GM12878 (cell line): ENCODE results near the gene HTRA3. TPM values are rescaled to one million over a fixed set of nuclear protein-coding genes. Genes with fewer than 3 reads are reported as not detected.

ENCODE experiments used
- ATAC-seq: fragments of 200-7000 bp; cut with Tn5 transposase; 3 replicates; pipeline ENCODE4 v1.9.1; 2020; ENCODE audit warnings: mild to moderate bottlenecking, moderate library complexity
- BruUV-seq: library from RNA; stranded (reverse); fragments of 400-500 nt; replicated peaks from 2 replicates; lab custom pipeline; 2021; lab: Mats Ljungman, UMichigan
- CTCF ChIA-PET: fragments of 300-600 bp; sonication (Branson Sonifier 250); formaldehyde crosslinking; extraction: SDS; loops from one replicate; lab custom pipeline; 2021; ENCODE audit warnings: inconsistent platforms; lab: Yijun Ruan, JAX
- POLR2A ChIA-PET: fragments of 350-600 bp; formaldehyde crosslinking; extraction: SDS; loops from one replicate; lab custom pipeline; 2021; ENCODE audit warnings: inconsistent platforms; lab: Charles Lee
- RAD21 ChIA-PET: fragments of 300-600 bp; sonication (Branson Sonifier 250); formaldehyde crosslinking; loops from one replicate; lab custom pipeline; 2023; ENCODE audit warnings: antibody characterized with exemption; ENCODE audit not compliant: unreplicated experiment; lab: Charles Lee
- SMC1A ChIA-PET: fragments of 300-600 bp; sonication (Branson Sonifier 250); formaldehyde crosslinking; loops from one replicate; lab custom pipeline; 2023; ENCODE audit not compliant: unreplicated experiment, uncharacterized antibody; lab: Charles Lee
- DNase-seq: peaks from one replicate; pipeline ENCODE4 v3.0.0-alpha.2; 2011; ENCODE audit warnings: low read depth, low spot score
- FAIRE-seq: peaks from 3 replicates; lab custom pipeline; 2011; peaks lifted over from hg19 to GRCh38; lab: Jason Lieb, UNC
- H2AFZ ChIP-seq: 2 replicates; pipeline ENCODE4 v1.6.0; 2011; ENCODE audit warnings: low read depth, low read length, control low read depth; ENCODE audit not compliant: control insufficient read depth
- H3K27ac ChIP-seq: 2 replicates; pipeline ENCODE4 v1.5.1; 2011; ENCODE audit warnings: control low read depth; ENCODE audit not compliant: control insufficient read depth, insufficient read depth
- H3K27me3 ChIP-seq, 2 experiments: replicated peaks in 1 of 2; 2 replicates each; pipeline versions ENCODE4 v1.6.0 to v1.6.1; 2011; ENCODE audit warnings: low read length in 1 of 2; ENCODE audit not compliant: control insufficient read depth in 2 of 2, insufficient read depth in 2 of 2
- H3K36me3 ChIP-seq, 2 experiments: 2 replicates each; pipeline ENCODE4 v1.5.1; 2011; ENCODE audit warnings: low read length in 1 of 2; ENCODE audit not compliant: control insufficient read depth in 2 of 2, insufficient read depth in 2 of 2
- H3K4me1 ChIP-seq: 2 replicates; pipeline ENCODE4 v1.6.1; 2011; ENCODE audit warnings: mild to moderate bottlenecking, low read length, moderate library complexity, mixed read lengths; ENCODE audit not compliant: control insufficient read depth, insufficient read depth
- H3K4me2 ChIP-seq: 2 replicates; pipeline ENCODE4 v1.6.0; 2011; ENCODE audit warnings: control low read depth; ENCODE audit not compliant: control insufficient read depth, insufficient read depth
- H3K4me3 ChIP-seq: fragments of 200-600 bp; sonication (generic); 2 replicates; pipeline ENCODE4 v1.5.1; 2016
- H3K79me2 ChIP-seq: 2 replicates; pipeline ENCODE4 v1.6.0; 2011; ENCODE audit warnings: low read length; ENCODE audit not compliant: control insufficient read depth, insufficient read depth
- H3K9ac ChIP-seq: 2 replicates; pipeline ENCODE4 v1.8.0; 2011; ENCODE audit warnings: low read length, control low read depth, mixed read lengths; ENCODE audit not compliant: control insufficient read depth, insufficient read depth
- H3K9me3 ChIP-seq: replicated peaks from 3 replicates; pipeline ENCODE4 v1.5.1; 2011; ENCODE audit warnings: mild to moderate bottlenecking, low read length; ENCODE audit not compliant: control insufficient read depth, insufficient read depth
- H4K20me1 ChIP-seq: 2 replicates; pipeline ENCODE4 v1.6.0; 2011; ENCODE audit not compliant: control insufficient read depth, insufficient read depth
- ATF7 ChIP-seq: fragments of 450-650 bp; IDR thresholded peaks from 2 replicates; pipeline ENCODE4 v1.6.1; 2016; ENCODE audit warnings: low read depth, mild to moderate bottlenecking
- BMI1 ChIP-seq: fragments of 450-650 bp; IDR thresholded peaks from 2 replicates; pipeline ENCODE4 v1.6.1; 2016; ENCODE audit warnings: mild to moderate bottlenecking, moderate library complexity, borderline replicate concordance
- MEF2B ChIP-seq: fragments of 450-650 bp; IDR thresholded peaks from 2 replicates; pipeline ENCODE4 v1.6.1; 2018; ENCODE audit warnings: mild to moderate bottlenecking, moderate library complexity; ENCODE audit not compliant: partially characterized antibody, poor library complexity, severe bottlenecking
- MTA2 ChIP-seq: fragments of 450-650 bp; IDR thresholded peaks from 2 replicates; pipeline ENCODE4 v1.6.1; 2016; ENCODE audit warnings: low read depth, mild to moderate bottlenecking, moderate library complexity
- NFYB ChIP-seq: IDR thresholded peaks from 2 replicates; pipeline ENCODE4 v1.6.1; 2011; ENCODE audit warnings: low read depth, mild to moderate bottlenecking, low read length, improper control_type of control experiment, moderate library complexity; ENCODE audit not compliant: insufficient read depth
- NR2F1 ChIP-seq: fragments of 450-650 bp; conservative IDR thresholded peaks from 2 replicates; pipeline ENCODE4 v1.6.1; 2017; ENCODE audit warnings: mild to moderate bottlenecking
- PAX8 ChIP-seq: fragments of 450-650 bp; IDR thresholded peaks from 2 replicates; pipeline ENCODE4 v1.6.1; 2017; ENCODE audit warnings: mild to moderate bottlenecking, moderate library complexity
- POLR2A ChIP-seq: IDR thresholded peaks from 2 replicates; pipeline ENCODE4 v1.6.1; 2011; ENCODE audit warnings: low read depth, mild to moderate bottlenecking, low read length
- RFX5 ChIP-seq: IDR thresholded peaks from 2 replicates; pipeline ENCODE4 v1.6.1; 2011; ENCODE audit warnings: low read depth, low read length, improper control_type of control experiment
- SMAD1 ChIP-seq: fragments of 450-650 bp; IDR thresholded peaks from 2 replicates; pipeline ENCODE4 v1.6.1; 2018; ENCODE audit warnings: mild to moderate bottlenecking, low read depth; ENCODE audit not compliant: partially characterized antibody
- WGBS: methylation state at CpG from one replicate; pipeline ENCODE4 v1.1.6; 2016; ENCODE audit warnings: low lambda C conversion rate; ENCODE audit not compliant: insufficient replicate concordance, insufficient coverage; ENCODE audit errors: missing lambda C conversion rate; 5-methylcytosine and 5-hydroxymethylcytosine counted together
- in situ Hi-C: fragments of 300-500 bp; cut with MboI; formaldehyde crosslinking; loops from 9 replicates; pipeline ENCODE4 v1.14.3; 2018; ENCODE audit warnings: mixed read lengths
- intact Hi-C: fragments of 100-400 bp; cut with micrococcal nuclease; formaldehyde crosslinking; loops from one replicate; pipeline ENCODE4 v1.14.2; 2022; ENCODE audit not compliant: unreplicated experiment
- polyA plus RNA-seq, 11 experiments: library from polyadenylated mRNA; depleted of rRNA in 4 of 11; unstranded in 6 of 11; stranded (reverse) in 5 of 11; fragments of >200 nt; fragmentation: Nextera tagmentation in 4 of 11; fragmentation: Illumina TruSeq in 1 of 11; extraction: Ambion mirVana in 4 of 11; extraction: Trizol in 1 of 11; gene quantifications; 1 replicate in 1 of 11; 2 replicates in 10 of 11; pipeline versions ENCODE4 v1.2.1 to v1.2.3, GENCODE V29; 2011 to 2016; ENCODE audit warnings: inconsistent platforms in 2 of 11, missing spikeins in 2 of 11, low read depth in 1 of 11
- total RNA-seq, 4 experiments: library from RNA; depleted of rRNA in 3 of 4; stranded (reverse); fragments of >200 nt in 3 of 4; fragmentation: Illumina TruSeq in 1 of 4; extraction: Trizol in 1 of 4; gene quantifications; 2 replicates each; pipeline versions ENCODE4 v1.2.1 to v1.2.3, GENCODE V29; 2013 to 2021
- TF ChIP-seq, protein P1 (sequence below): fragments of 450-650 bp; IDR thresholded peaks from 2 replicates; pipeline ENCODE4 v1.6.1; 2017; ENCODE audit warnings: low read depth, mild to moderate bottlenecking, moderate library complexity

Gene HTRA3
- total and polyA plus RNA-seq, 10 of the 15 experiments (the other 5 are each of a cell fraction or from before 2014, with no cell fraction given) = 0.04 to 1.2 (median 0.08) TPM; not detected in 7

DNA sequence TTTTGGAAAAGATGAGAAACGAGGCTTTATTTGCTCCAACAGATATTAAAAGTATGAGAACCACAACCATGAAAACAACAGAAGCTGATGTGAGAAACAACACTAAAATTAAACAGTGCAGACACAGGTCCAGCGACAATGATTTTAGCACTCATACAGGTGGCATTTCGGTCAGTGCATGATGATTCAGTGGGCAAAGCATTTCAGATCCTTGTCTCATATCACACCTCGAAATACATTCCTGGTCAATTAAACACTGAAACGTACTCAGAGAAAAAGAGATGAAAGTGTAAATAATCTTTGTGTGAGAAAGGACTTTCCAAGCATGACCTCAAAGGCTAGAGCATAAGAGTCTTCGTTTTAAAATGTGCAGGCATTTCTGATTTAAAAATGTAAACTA lies 85.8 kb downstream of the HTRA3 start:
- FAIRE-seq (no peak), ATAC-seq (peak; percentile 36; the same call in 2 of the 3 replicates), DNase-seq (no peak)
- intact Hi-C loops (no loop called here), in situ Hi-C loops (no loop called here)
- ChIA-PET RAD21 (no interaction called here), POLR2A (no interaction called here), CTCF (no interaction called here), SMC1A (no interaction called here)
- no TSS peak for BruUV-seq
- H3K27me3 ChIP-seq = peaks cover 0 to 2% of the 10 kb centered on the region in 2 experiments; a peak in 2 of 4 replicates
- no peaks in the 10 kb centered on the region for H3K79me2 ChIP-seq
- no peak for TF ChIP-seq RFX5
- TF ChIP-seq MTA2 = peak; percentile 81
- no peak for TF ChIP-seq POLR2A
- peak; percentile 38 for TF ChIP-seq SMAD1
- TF ChIP-seq ATF7 = peak; percentile 35; the same call in 1 of the 2 replicates
- TF ChIP-seq, protein P1, sequence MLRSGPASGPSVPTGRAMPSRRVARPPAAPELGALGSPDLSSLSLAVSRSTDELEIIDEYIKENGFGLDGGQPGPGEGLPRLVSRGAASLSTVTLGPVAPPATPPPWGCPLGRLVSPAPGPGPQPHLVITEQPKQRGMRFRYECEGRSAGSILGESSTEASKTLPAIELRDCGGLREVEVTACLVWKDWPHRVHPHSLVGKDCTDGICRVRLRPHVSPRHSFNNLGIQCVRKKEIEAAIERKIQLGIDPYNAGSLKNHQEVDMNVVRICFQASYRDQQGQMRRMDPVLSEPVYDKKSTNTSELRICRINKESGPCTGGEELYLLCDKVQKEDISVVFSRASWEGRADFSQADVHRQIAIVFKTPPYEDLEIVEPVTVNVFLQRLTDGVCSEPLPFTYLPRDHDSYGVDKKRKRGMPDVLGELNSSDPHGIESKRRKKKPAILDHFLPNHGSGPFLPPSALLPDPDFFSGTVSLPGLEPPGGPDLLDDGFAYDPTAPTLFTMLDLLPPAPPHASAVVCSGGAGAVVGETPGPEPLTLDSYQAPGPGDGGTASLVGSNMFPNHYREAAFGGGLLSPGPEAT = peak; percentile 32; the same call in 1 of the 2 replicates
- no peak for TF ChIP-seq PAX8
- 0 out of 2 replicates have a peak, but pooled peaks have one; percentile 8 for TF ChIP-seq BMI1
- 0 out of 2 replicates have a peak, but pooled peaks have one; percentile 43 for TF ChIP-seq NR2F1
- TF ChIP-seq NFYB = no peak
- TF ChIP-seq MEF2B = peak; percentile 16
- no peaks in the 10 kb centered on the region for H3K4me1 ChIP-seq
- H3K9me3 ChIP-seq = no peaks in the 10 kb centered on the region; the same call in 2 of the 3 replicates
- no peak overlapping the region for H2AFZ ChIP-seq
- no peak overlapping the region for H3K9ac ChIP-seq
- no peak overlapping the region for H3K27ac ChIP-seq
- WGBS = 35% methylated on average over 6 of the region's 6 CpGs
- no peak overlapping the region for H3K4me2 ChIP-seq
- H3K36me3 ChIP-seq = no peaks in the 10 kb centered on the region
- no peaks in the 10 kb centered on the region for H4K20me1 ChIP-seq
- no peak overlapping the region for H3K4me3 ChIP-seq
